ENCODE data around the gene TMEM127.
"Not testable (repeated sequence)": the region's sequence is repeated elsewhere in the genome, so short reads cannot be mapped to it uniquely, and the experiment has no call there.

Gene TMEM127

GRCh38 chr2:96264086-96264485, 1.7 kb downstream of the TMEM127 start:
- H3K4me3 ChIP-seq (ENCODE audit: low read depth, low read length), result peak overlapping the region; percentile 96
- TF ChIP-seq CTCF (IDR thresholded peaks at IDR 0.05; ENCODE audit: low read depth, low read length), result no peak

- H3K4me3 ChIP-seq (ENCODE audit: low read depth, low read length), result no peak overlapping the region
- no peak for TF ChIP-seq CTCF (IDR thresholded peaks at IDR 0.05; ENCODE audit: low read depth, low read length)
Observed at GRCh38 chr2:96262306-96262705, 3.5 kb downstream of the TMEM127 start.

GRCh38 chr2:96261328-96262003, 4.3 kb downstream of the TMEM127 start:
- TF ChIP-seq CTCF (IDR thresholded peaks at IDR 0.05; ENCODE audit: low read depth, low read length), result no peak
- no peak overlapping the region for H3K4me3 ChIP-seq (ENCODE audit: low read depth, low read length)

GRCh38 chr2:96260387-96261260, 5.2 kb downstream of the TMEM127 start:
- H3K4me3 ChIP-seq (ENCODE audit: low read depth, low read length), result peak overlapping the region; percentile 9; the same call in 1 of the 2 replicates
- TF ChIP-seq CTCF (IDR thresholded peaks at IDR 0.05; ENCODE audit: low read depth, low read length), result peak; percentile 28; the same call in 1 of the 2 replicates

- no peak for TF ChIP-seq CTCF (IDR thresholded peaks at IDR 0.05; ENCODE audit: low read depth, low read length)
- no peak overlapping the region for H3K4me3 ChIP-seq (ENCODE audit: low read depth, low read length)
Observed at GRCh38 chr2:96259497-96259921, 6.3 kb downstream of the TMEM127 start.

GRCh38 chr2:96258166-96259022, 7.4 kb downstream of the TMEM127 start:
- TF ChIP-seq CTCF (IDR thresholded peaks at IDR 0.05; ENCODE audit: low read depth, low read length), result no peak
- H3K4me3 ChIP-seq (ENCODE audit: low read depth, low read length), result no peak overlapping the region

- not testable (repeated sequence) for H3K4me3 ChIP-seq (ENCODE audit: low read depth, low read length)
Observed at GRCh38 chr2:96257744-96258143, 8.1 kb downstream of the TMEM127 start.

Measured in WI38 (cell line).